ENCODE measurements around the gene TRMT112.

- TF ChIP-seq JUND (IDR thresholded peaks at IDR 0.05; ENCODE audit: low read depth, low read length) (no peak), JUNB (IDR thresholded peaks at IDR 0.05) (no peak), POLR2AphosphoS2 (IDR thresholded peaks at IDR 0.05; ENCODE audit: low read depth, low read length) (no peak), SIN3A (IDR thresholded peaks at IDR 0.05; ENCODE audit: low read depth, low read length) (no peak), CTCF (IDR thresholded peaks at IDR 0.05 in 2 of 3, conservative IDR thresholded peaks at IDR 0.05 in 1 of 3; ENCODE audit: control insufficient read depth in 2 of 3, extremely low read depth in 1 of 3, insufficient read depth in 1 of 3, low read depth in 3 of 3, low read length in 3 of 3) (no peak)
Measured at GRCh38 chr11:64275031-64275800, 42.1 kb downstream of the TRMT112 start.

Measured in GM12878 (cell line).